ENCODE measurements around the gene IL17REL.
A peak's percentile ranks its signal among the peaks of the same experiment; 100 is the strongest.

The IL17REL gene

GRCh38 chr22:49970528-49971231, 41.9 kb downstream of the IL17REL start:
- H3K4me3 ChIP-seq (ENCODE audit: low read depth, low read length), result peak overlapping the region; percentile 59
- no peak for TF ChIP-seq CTCF (IDR thresholded peaks at IDR 0.05; ENCODE audit: borderline replicate concordance, insufficient read depth, low read depth, low read length)

- TF ChIP-seq CTCF (IDR thresholded peaks at IDR 0.05; ENCODE audit: borderline replicate concordance, insufficient read depth, low read depth, low read length), result no peak
Observed at GRCh38 chr22:49969751-49970527, 42.6 kb downstream of the IL17REL start.

GRCh38 chr22:49968831-49969661, 43.5 kb downstream of the IL17REL start:
- TF ChIP-seq CTCF (IDR thresholded peaks at IDR 0.05; ENCODE audit: borderline replicate concordance, insufficient read depth, low read depth, low read length), result no peak
- H3K4me3 ChIP-seq (ENCODE audit: low read depth, low read length), result no peak overlapping the region

More at GRCh38 chr22:49969751-49970527, 42.6 kb downstream of the IL17REL start:
- H3K4me3 ChIP-seq (ENCODE audit: low read depth, low read length), result no peak overlapping the region

GRCh38 chr22:49968313-49968830, 44.2 kb downstream of the IL17REL start:
- no peak overlapping the region for H3K4me3 ChIP-seq (ENCODE audit: low read depth, low read length)
- TF ChIP-seq CTCF (IDR thresholded peaks at IDR 0.05; ENCODE audit: borderline replicate concordance, insufficient read depth, low read depth, low read length), result no peak

GRCh38 chr22:49967706-49968208, 44.8 kb downstream of the IL17REL start:
- H3K4me3 ChIP-seq (ENCODE audit: low read depth, low read length), result no peak overlapping the region
- TF ChIP-seq CTCF (IDR thresholded peaks at IDR 0.05; ENCODE audit: borderline replicate concordance, insufficient read depth, low read depth, low read length), result no peak

GRCh38 chr22:49966774-49967705, 45.5 kb downstream of the IL17REL start:
- TF ChIP-seq CTCF (IDR thresholded peaks at IDR 0.05; ENCODE audit: borderline replicate concordance, insufficient read depth, low read depth, low read length), result no peak
- no peak overlapping the region for H3K4me3 ChIP-seq (ENCODE audit: low read depth, low read length)

All from GM12875 (cell line).